OCI-LY3 (cell line): ENCODE results near the gene KCNJ8.

Source experiments
- EZH2phosphoT487 ChIP-seq: fragments of 200-600 bp; shearing (Covaris generic); IDR thresholded peaks from 2 replicates; pipeline ENCODE4 v1.6.1; 2018; ENCODE audit warnings: antibody characterized with exemption, mixed run types, low read depth
- TF ChIP-seq, protein P1 (sequence below): fragments of 200-600, 300-600 bp; sonication (generic); IDR thresholded peaks from 2 replicates; pipeline ENCODE4 v1.5.1; 2014; ENCODE audit warnings: antibody characterized with exemption, low read length, low read depth

DNA sequence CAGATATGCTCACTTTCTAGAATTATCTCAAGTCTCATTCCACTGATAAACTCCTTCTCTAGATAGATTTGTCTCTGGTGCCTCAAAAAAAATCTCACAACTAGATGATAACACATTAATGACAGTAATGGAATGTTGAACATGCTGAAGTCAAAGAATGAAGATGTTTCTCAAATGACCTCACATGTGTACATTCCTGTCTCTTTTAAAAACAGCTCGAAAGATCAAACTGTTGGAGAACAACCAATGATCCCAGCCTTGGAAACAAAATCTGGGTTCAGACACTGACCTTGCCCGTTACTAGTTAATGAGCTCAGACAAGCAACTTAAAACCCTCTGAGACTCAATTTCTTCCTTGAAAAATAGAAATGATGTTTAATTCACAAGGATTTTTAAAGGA lies 44.7 kb upstream of the KCNJ8 start:
- TF ChIP-seq, protein P1, sequence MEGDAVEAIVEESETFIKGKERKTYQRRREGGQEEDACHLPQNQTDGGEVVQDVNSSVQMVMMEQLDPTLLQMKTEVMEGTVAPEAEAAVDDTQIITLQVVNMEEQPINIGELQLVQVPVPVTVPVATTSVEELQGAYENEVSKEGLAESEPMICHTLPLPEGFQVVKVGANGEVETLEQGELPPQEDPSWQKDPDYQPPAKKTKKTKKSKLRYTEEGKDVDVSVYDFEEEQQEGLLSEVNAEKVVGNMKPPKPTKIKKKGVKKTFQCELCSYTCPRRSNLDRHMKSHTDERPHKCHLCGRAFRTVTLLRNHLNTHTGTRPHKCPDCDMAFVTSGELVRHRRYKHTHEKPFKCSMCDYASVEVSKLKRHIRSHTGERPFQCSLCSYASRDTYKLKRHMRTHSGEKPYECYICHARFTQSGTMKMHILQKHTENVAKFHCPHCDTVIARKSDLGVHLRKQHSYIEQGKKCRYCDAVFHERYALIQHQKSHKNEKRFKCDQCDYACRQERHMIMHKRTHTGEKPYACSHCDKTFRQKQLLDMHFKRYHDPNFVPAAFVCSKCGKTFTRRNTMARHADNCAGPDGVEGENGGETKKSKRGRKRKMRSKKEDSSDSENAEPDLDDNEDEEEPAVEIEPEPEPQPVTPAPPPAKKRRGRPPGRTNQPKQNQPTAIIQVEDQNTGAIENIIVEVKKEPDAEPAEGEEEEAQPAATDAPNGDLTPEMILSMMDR, result no peak
- TF ChIP-seq EZH2phosphoT487, result no peak
